Measurements from ENCODE around the gene ACP3.

The ACP3 gene

GRCh38 chr3:132341746-132342145, 24.5 kb downstream of the ACP3 start:
- no peak for TF ChIP-seq POLR2A (IDR thresholded peaks at IDR 0.05; ENCODE audit: low read depth, low read length)
- FAIRE-seq = no peak
- DNase-seq (ENCODE audit: insufficient read length, low spot score) = no peak

GRCh38 chr3:132342183-132342582, 25.0 kb downstream of the ACP3 start:
- TF ChIP-seq POLR2A (IDR thresholded peaks at IDR 0.05; ENCODE audit: low read depth, low read length) = no peak
- DNase-seq (ENCODE audit: insufficient read length, low spot score) = no peak
- no peak for FAIRE-seq

GRCh38 chr3:132342610-132343009, 25.4 kb downstream of the ACP3 start:
- TF ChIP-seq POLR2A (IDR thresholded peaks at IDR 0.05; ENCODE audit: low read depth, low read length) = no peak
- FAIRE-seq (no peak), DNase-seq (ENCODE audit: insufficient read length, low spot score) (no peak)

GRCh38 chr3:132343018-132343612, 25.9 kb downstream of the ACP3 start:
- FAIRE-seq = peak; percentile 77
- TF ChIP-seq POLR2A (IDR thresholded peaks at IDR 0.05; ENCODE audit: low read depth, low read length) = no peak
- DNase-seq (ENCODE audit: insufficient read length, low spot score) = no peak

- FAIRE-seq (no peak), DNase-seq (ENCODE audit: insufficient read length, low spot score) (no peak)
- TF ChIP-seq POLR2A (IDR thresholded peaks at IDR 0.05; ENCODE audit: low read depth, low read length) = no peak
Observed at GRCh38 chr3:132344666-132345280, 27.6 kb downstream of the ACP3 start.

GRCh38 chr3:132346841-132347736, 29.9 kb downstream of the ACP3 start:
- DNase-seq (ENCODE audit: insufficient read length, low spot score) = no peak
- no peak for TF ChIP-seq POLR2A (IDR thresholded peaks at IDR 0.05; ENCODE audit: low read depth, low read length)
- FAIRE-seq = no peak

- no peak for DNase-seq (ENCODE audit: insufficient read length, low spot score)
- TF ChIP-seq POLR2A (IDR thresholded peaks at IDR 0.05; ENCODE audit: low read depth, low read length) = no peak
- no peak for FAIRE-seq
Observed at GRCh38 chr3:132347811-132348210, 30.6 kb downstream of the ACP3 start.

GRCh38 chr3:132348531-132348930, 31.3 kb downstream of the ACP3 start:
- no peak for FAIRE-seq

GRCh38 chr3:132350814-132351213, 33.6 kb downstream of the ACP3 start:
- no peak for DNase-seq (ENCODE audit: insufficient read length, low spot score)
- no peak for FAIRE-seq
- no peak for TF ChIP-seq POLR2A (IDR thresholded peaks at IDR 0.05; ENCODE audit: low read depth, low read length)

More at GRCh38 chr3:132348531-132348930, 31.3 kb downstream of the ACP3 start:
- TF ChIP-seq POLR2A (IDR thresholded peaks at IDR 0.05; ENCODE audit: low read depth, low read length) = no peak
- no peak for DNase-seq (ENCODE audit: insufficient read length, low spot score)

- DNase-seq (ENCODE audit: insufficient read length, low spot score) (no peak), FAIRE-seq (no peak)
- no peak for TF ChIP-seq POLR2A (IDR thresholded peaks at IDR 0.05; ENCODE audit: low read depth, low read length)
Observed at GRCh38 chr3:132351222-132351806, 34.1 kb downstream of the ACP3 start.

GRCh38 chr3:132352556-132353143, 35.4 kb downstream of the ACP3 start:
- TF ChIP-seq POLR2A (IDR thresholded peaks at IDR 0.05; ENCODE audit: low read depth, low read length) = no peak
- peak; percentile 98 for FAIRE-seq
- DNase-seq (ENCODE audit: insufficient read length, low spot score) = peak; percentile 43

GRCh38 chr3:132354916-132355702, 37.9 kb downstream of the ACP3 start:
- no peak for DNase-seq (ENCODE audit: insufficient read length, low spot score)
- no peak for TF ChIP-seq POLR2A (IDR thresholded peaks at IDR 0.05; ENCODE audit: low read depth, low read length)
- FAIRE-seq = peak; percentile 50

GRCh38 chr3:132356568-132356967, 39.4 kb downstream of the ACP3 start:
- no peak for TF ChIP-seq POLR2A (IDR thresholded peaks at IDR 0.05; ENCODE audit: low read depth, low read length)
- DNase-seq (ENCODE audit: insufficient read length, low spot score) (no peak), FAIRE-seq (no peak)

Measured in H54 (cell line).